ENCODE measurements around the gene TUFT1. TPM values are rescaled to one million over a fixed set of nuclear protein-coding genes. Genes with fewer than 3 reads are reported as not detected.
"Not testable (repeated sequence)": the region's sequence is repeated elsewhere in the genome, so short reads cannot be mapped to it uniquely, and the experiment has no call there.

The TUFT1 gene
- total and polyA plus RNA-seq, 4 donors, result 5.8 to 9.7 (median 6.4) TPM

- H3K27ac ChIP-seq (ENCODE audit: low read depth, low read length), result no peak overlapping the region
- peak in 1 of 6 donors; percentile 2 for DNase-seq (ENCODE audit: low read depth in 4 of 6, low spot score in 6 of 6)
- H3K4me1 ChIP-seq (ENCODE audit: control insufficient read depth, insufficient read depth, low read length), result peaks cover 4% of the 10 kb centered on the region
- peak overlapping the region; percentile 62 for H3K4me3 ChIP-seq (ENCODE audit: low read depth, low read length)
- no peaks in the 10 kb centered on the region for H3K36me3 ChIP-seq (ENCODE audit: control insufficient read depth, insufficient read depth, low read length)
- H3K9me3 ChIP-seq (ENCODE audit: control insufficient read depth, insufficient read depth, low read length), result no peaks in the 10 kb centered on the region
- H3K27me3 ChIP-seq (ENCODE audit: control insufficient read depth, insufficient read depth, low read length), result no peaks in the 10 kb centered on the region
- WGBS (ENCODE audit: insufficient coverage), result 44% methylated on average over 3 of the region's 6 CpGs
Measured at GRCh38 chr1:151611288-151611790, 71.2 kb downstream of the TUFT1 start.

GRCh38 chr1:151611832-151612500 is 71.9 kb downstream of the TUFT1 start, which contains the start of gene SNX27:
SNX27 (plus strand) TSS chr1:151612050; CDS start chr1:151612202, 152 bp downstream.
- Histone ChIP-seq H3K9me3 (ENCODE audit: control insufficient read depth, insufficient read depth, low read length) (no peaks in the 10 kb centered on the region), H3K27me3 (ENCODE audit: control insufficient read depth, insufficient read depth, low read length) (no peaks in the 10 kb centered on the region), H3K4me3 (ENCODE audit: low read depth, low read length) (peak within 1 kb of the TSS; percentile 62), H3K36me3 (ENCODE audit: control insufficient read depth, insufficient read depth, low read length) (no peaks in the 10 kb centered on the region), H3K27ac (ENCODE audit: low read depth, low read length) (peak within 1 kb of the TSS; percentile 25), H3K4me1 (ENCODE audit: control insufficient read depth, insufficient read depth, low read length) (peaks cover 4% of the 10 kb centered on the region)
- DNase-seq (ENCODE audit: low read depth in 4 of 6, low spot score in 6 of 6), result peak; percentile 82 to 99 (median 91)
- under 1% methylated on average over 79 of the region's 79 CpGs for WGBS (ENCODE audit: insufficient coverage)

DNA sequence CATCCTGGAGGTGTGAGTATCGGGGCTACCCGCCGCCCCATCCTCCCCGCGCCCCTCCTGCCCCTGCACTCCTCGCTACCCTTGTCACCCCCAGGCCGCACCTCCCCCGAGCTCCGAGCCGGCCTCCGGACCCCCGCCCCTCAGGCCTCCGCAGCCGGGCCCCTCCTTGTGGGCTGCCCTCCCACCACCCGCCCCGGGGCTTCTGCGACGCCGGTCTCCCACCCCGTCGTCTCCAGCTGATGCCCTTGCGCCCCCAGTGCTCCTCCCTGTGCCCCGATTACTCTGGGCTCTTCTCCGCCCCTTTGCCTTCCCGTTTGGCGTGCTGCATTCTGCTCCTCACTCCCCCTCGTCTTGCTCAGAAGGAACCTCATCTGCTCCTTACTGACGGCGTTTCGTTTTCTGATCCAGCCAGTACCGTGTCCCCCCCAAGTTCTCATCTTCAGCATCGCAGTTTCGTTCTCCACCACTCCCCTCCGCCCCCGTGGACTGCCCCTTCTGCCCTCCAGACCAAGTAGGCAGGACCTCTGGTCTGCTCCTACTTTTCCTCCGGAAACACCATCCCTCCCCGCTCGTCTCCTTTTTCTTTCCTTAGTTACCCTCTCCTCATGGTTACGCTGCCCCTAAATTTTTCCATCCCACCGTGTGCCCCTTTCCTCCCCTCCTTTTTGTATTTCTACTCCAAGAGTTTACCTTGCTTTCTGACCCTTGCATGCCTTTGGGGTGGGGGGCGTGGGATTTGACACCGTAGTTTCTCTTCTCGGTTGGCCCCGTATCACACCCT is 72.6 kb downstream of the TUFT1 start:
- DNase-seq (ENCODE audit: low read depth in 4 of 6, low spot score in 6 of 6), result peak in 2 of 6 donors; percentile 65 to 66
- Histone ChIP-seq H3K9me3 (ENCODE audit: control insufficient read depth, insufficient read depth, low read length) (no peaks in the 10 kb centered on the region), H3K4me3 (ENCODE audit: low read depth, low read length) (peak overlapping the region; percentile 62), H3K27ac (ENCODE audit: low read depth, low read length) (peak overlapping the region; percentile 25), H3K4me1 (ENCODE audit: control insufficient read depth, insufficient read depth, low read length) (peaks cover 4% of the 10 kb centered on the region), H3K36me3 (ENCODE audit: control insufficient read depth, insufficient read depth, low read length) (no peaks in the 10 kb centered on the region), H3K27me3 (ENCODE audit: control insufficient read depth, insufficient read depth, low read length) (no peaks in the 10 kb centered on the region)
- WGBS (ENCODE audit: insufficient coverage), result under 1% methylated on average over 43 of the region's 44 CpGs

- WGBS (ENCODE audit: insufficient coverage), result 6% methylated on average over 7 of the region's 9 CpGs
- Histone ChIP-seq H3K4me1 (ENCODE audit: control insufficient read depth, insufficient read depth, low read length) (peaks cover 4% of the 10 kb centered on the region), H3K9me3 (ENCODE audit: control insufficient read depth, insufficient read depth, low read length) (no peaks in the 10 kb centered on the region), H3K27ac (ENCODE audit: low read depth, low read length) (no peak overlapping the region), H3K36me3 (ENCODE audit: control insufficient read depth, insufficient read depth, low read length) (no peaks in the 10 kb centered on the region), H3K27me3 (ENCODE audit: control insufficient read depth, insufficient read depth, low read length) (no peaks in the 10 kb centered on the region), H3K4me3 (ENCODE audit: low read depth, low read length) (peak overlapping the region; percentile 62)
- peak in 3 of 6 donors; percentile 13 to 81 (median 59) for DNase-seq (ENCODE audit: low read depth in 4 of 6, low spot score in 6 of 6)
Measured at GRCh38 chr1:151613282-151613780, 73.2 kb downstream of the TUFT1 start.

- no peak overlapping the region for H3K4me3 ChIP-seq (ENCODE audit: low read depth, low read length)
- no peaks in the 10 kb centered on the region for H3K9me3 ChIP-seq (ENCODE audit: control insufficient read depth, insufficient read depth, low read length)
- no peak overlapping the region for H3K27ac ChIP-seq (ENCODE audit: low read depth, low read length)
- no peaks in the 10 kb centered on the region for H3K27me3 ChIP-seq (ENCODE audit: control insufficient read depth, insufficient read depth, low read length)
- peaks cover 4% of the 10 kb centered on the region for H3K4me1 ChIP-seq (ENCODE audit: control insufficient read depth, insufficient read depth, low read length)
- no peak for DNase-seq (ENCODE audit: low read depth in 4 of 6, low spot score in 6 of 6)
- no peaks in the 10 kb centered on the region for H3K36me3 ChIP-seq (ENCODE audit: control insufficient read depth, insufficient read depth, low read length)
- 86% methylated on average over 1 of the region's 4 CpGs for WGBS (ENCODE audit: insufficient coverage)
Measured at GRCh38 chr1:151615711-151616504, 75.8 kb downstream of the TUFT1 start.

GRCh38 chr1:151616505-151616849 is 76.4 kb downstream of the TUFT1 start:
- Histone ChIP-seq H3K36me3 (ENCODE audit: control insufficient read depth, insufficient read depth, low read length) (no peaks in the 10 kb centered on the region), H3K27me3 (ENCODE audit: control insufficient read depth, insufficient read depth, low read length) (no peaks in the 10 kb centered on the region), H3K4me3 (ENCODE audit: low read depth, low read length) (no peak overlapping the region), H3K4me1 (ENCODE audit: control insufficient read depth, insufficient read depth, low read length) (peaks cover 4% of the 10 kb centered on the region), H3K9me3 (ENCODE audit: control insufficient read depth, insufficient read depth, low read length) (no peaks in the 10 kb centered on the region), H3K27ac (ENCODE audit: low read depth, low read length) (no peak overlapping the region)
- WGBS (ENCODE audit: insufficient coverage), result 87% methylated on average over 3 of the region's 3 CpGs
- DNase-seq (ENCODE audit: low read depth in 4 of 6, low spot score in 6 of 6), result no peak

GRCh38 chr1:151618003-151618402 is 77.9 kb downstream of the TUFT1 start:
- DNase-seq (ENCODE audit: low read depth in 4 of 6, low spot score in 6 of 6), result no peak
- no peak overlapping the region for H3K27ac ChIP-seq (ENCODE audit: low read depth, low read length)
- no peaks in the 10 kb centered on the region for H3K27me3 ChIP-seq (ENCODE audit: control insufficient read depth, insufficient read depth, low read length)
- no peaks in the 10 kb centered on the region for H3K36me3 ChIP-seq (ENCODE audit: control insufficient read depth, insufficient read depth, low read length)
- WGBS (ENCODE audit: insufficient coverage), result no CpG with 5 or more reads among the region's 3 CpGs
- H3K4me1 ChIP-seq (ENCODE audit: control insufficient read depth, insufficient read depth, low read length), result peaks cover 4% of the 10 kb centered on the region
- H3K4me3 ChIP-seq (ENCODE audit: low read depth, low read length), result no peak overlapping the region
- H3K9me3 ChIP-seq (ENCODE audit: control insufficient read depth, insufficient read depth, low read length), result no peaks in the 10 kb centered on the region

- Histone ChIP-seq H3K4me1 (ENCODE audit: control insufficient read depth, insufficient read depth, low read length) (peaks cover 4% of the 10 kb centered on the region), H3K27ac (ENCODE audit: low read depth, low read length) (no peak overlapping the region), H3K36me3 (ENCODE audit: control insufficient read depth, insufficient read depth, low read length) (no peaks in the 10 kb centered on the region), H3K27me3 (ENCODE audit: control insufficient read depth, insufficient read depth, low read length) (no peaks in the 10 kb centered on the region), H3K4me3 (ENCODE audit: low read depth, low read length) (no peak overlapping the region), H3K9me3 (ENCODE audit: control insufficient read depth, insufficient read depth, low read length) (no peaks in the 10 kb centered on the region)
- DNase-seq (ENCODE audit: low read depth in 4 of 6, low spot score in 6 of 6), result no peak
Measured at GRCh38 chr1:151618470-151618869, 78.4 kb downstream of the TUFT1 start.

DNA sequence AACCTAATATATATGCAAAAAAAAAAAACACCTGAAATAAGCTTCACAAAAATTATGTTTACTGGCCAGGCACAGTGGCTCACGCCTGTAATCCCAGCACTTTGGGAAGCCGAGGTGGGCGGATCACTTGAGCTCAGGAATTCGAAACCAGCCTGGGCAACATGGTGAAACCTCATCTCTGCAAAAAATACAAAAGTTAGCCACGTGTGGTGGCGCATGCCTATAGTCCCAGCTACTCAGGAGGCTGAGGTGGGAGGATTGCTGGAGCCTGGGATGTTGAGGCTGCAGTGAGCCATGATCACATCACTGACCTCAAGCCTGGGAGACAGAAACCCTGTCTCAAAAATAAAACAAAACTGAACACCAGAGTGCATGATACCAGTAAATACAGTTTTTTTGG is 78.9 kb downstream of the TUFT1 start:
- not testable (repeated sequence) for H3K9me3 ChIP-seq (ENCODE audit: control insufficient read depth, insufficient read depth, low read length); DNase-seq (ENCODE audit: low read depth in 4 of 6, low spot score in 6 of 6); H3K36me3 ChIP-seq (ENCODE audit: control insufficient read depth, insufficient read depth, low read length); H3K27me3 ChIP-seq (ENCODE audit: control insufficient read depth, insufficient read depth, low read length); H3K4me1 ChIP-seq (ENCODE audit: control insufficient read depth, insufficient read depth, low read length); H3K27ac ChIP-seq (ENCODE audit: low read depth, low read length); H3K4me3 ChIP-seq (ENCODE audit: low read depth, low read length)
- WGBS (ENCODE audit: insufficient coverage), result 90% methylated on average over 4 of the region's 6 CpGs
